ENCODE results near the gene RASSF7.

The RASSF7 gene

GRCh38 chr11:586376-587316 lies 25.9 kb downstream of the RASSF7 start:
- DNase-seq (ENCODE audit: low read depth in 2 of 2), result no peak

- DNase-seq (ENCODE audit: low read depth in 2 of 2), result no peak
Observed at GRCh38 chr11:587546-587945, 26.8 kb downstream of the RASSF7 start.

- DNase-seq (ENCODE audit: low read depth in 2 of 2), result peak; percentile 49 to 54
Observed at GRCh38 chr11:587978-588380, 27.2 kb downstream of the RASSF7 start.

GRCh38 chr11:589798-590197 lies 29.0 kb downstream of the RASSF7 start:
- no peak for DNase-seq (ENCODE audit: low read depth in 2 of 2)

GRCh38 chr11:590997-591396 lies 30.2 kb downstream of the RASSF7 start:
- no peak for DNase-seq (ENCODE audit: low read depth in 2 of 2)

GRCh38 chr11:592501-592900 lies 31.7 kb downstream of the RASSF7 start:
- DNase-seq (ENCODE audit: low read depth in 2 of 2), result no peak

GRCh38 chr11:592918-593317 lies 32.1 kb downstream of the RASSF7 start:
- no peak for DNase-seq (ENCODE audit: low read depth in 2 of 2)

- DNase-seq (ENCODE audit: low read depth in 2 of 2), result no peak
Observed at GRCh38 chr11:593347-593746, 32.6 kb downstream of the RASSF7 start.

GRCh38 chr11:595400-595799 lies 34.6 kb downstream of the RASSF7 start:
- DNase-seq (ENCODE audit: low read depth in 2 of 2), result no peak

GRCh38 chr11:596374-596773 lies 35.6 kb downstream of the RASSF7 start:
- no peak for DNase-seq (ENCODE audit: low read depth in 2 of 2)

GRCh38 chr11:597166-597725 lies 36.5 kb downstream of the RASSF7 start:
- no peak for DNase-seq (ENCODE audit: low read depth in 2 of 2)

- no peak for DNase-seq (ENCODE audit: low read depth in 2 of 2)
Observed at GRCh38 chr11:598005-598680, 37.4 kb downstream of the RASSF7 start.

- DNase-seq (ENCODE audit: low read depth in 2 of 2), result no peak
Observed at GRCh38 chr11:601573-602245, 40.9 kb downstream of the RASSF7 start.

GRCh38 chr11:603154-603553 lies 42.4 kb downstream of the RASSF7 start:
- DNase-seq (ENCODE audit: low read depth in 2 of 2), result no peak

GRCh38 chr11:605286-606129 lies 44.7 kb downstream of the RASSF7 start:
- DNase-seq (ENCODE audit: low read depth in 2 of 2), result no peak

GRCh38 chr11:606245-606644 lies 45.5 kb downstream of the RASSF7 start:
- no peak for DNase-seq (ENCODE audit: low read depth in 2 of 2)

GRCh38 chr11:607020-607780 lies 46.4 kb downstream of the RASSF7 start:
- no peak for DNase-seq (ENCODE audit: low read depth in 2 of 2)

GRCh38 chr11:607971-608659 lies 47.3 kb downstream of the RASSF7 start:
- DNase-seq (ENCODE audit: low read depth in 2 of 2), result no peak

GRCh38 chr11:608791-609251 lies 48.1 kb downstream of the RASSF7 start:
- DNase-seq (ENCODE audit: low read depth in 2 of 2), result no peak

- DNase-seq (ENCODE audit: low read depth in 2 of 2), result no peak
Observed at GRCh38 chr11:609341-609811, 48.6 kb downstream of the RASSF7 start.

All from stimulated activated CD8-positive, alpha-beta memory T cell treated with anti-CD3 and anti-CD28 coated beads, Interleukin-15, amount 100 ng/mL, for 4 hours (primary cell).